OCI-LY1 (cell line): ENCODE measurements around the gene CCR9.

Source experiments
- H2AFZ ChIP-seq: fragments of 200-600 bp; sonication (generic), shearing (Covaris generic); 2 replicates; pipeline ENCODE4 v1.6.0; 2014; ENCODE audit warnings: antibody characterized with exemption, mild to moderate bottlenecking, low read length
- H3F3A ChIP-seq: fragments of 200-600 bp; sonication (generic), shearing (Covaris generic); 2 replicates; pipeline ENCODE4 v1.6.0; 2014; ENCODE audit warnings: mild to moderate bottlenecking, antibody characterized with exemption, low read length, moderate library complexity; ENCODE audit not compliant: insufficient read depth
- H3K27ac ChIP-seq: fragments of 200-600 bp; sonication (generic); 2 replicates; pipeline ENCODE4 v1.5.1; 2014; ENCODE audit warnings: low read length, mixed run types, mild to moderate bottlenecking, low read depth; ENCODE audit not compliant: poor library complexity, severe bottlenecking
- H3K27me3 ChIP-seq: fragments of 200-600 bp; sonication (generic); 2 replicates; pipeline ENCODE4 v1.6.0; 2014; ENCODE audit warnings: antibody characterized with exemption, mild to moderate bottlenecking, low read length, moderate library complexity; ENCODE audit not compliant: insufficient read depth
- H3K36me3 ChIP-seq: fragments of 200-600 bp; sonication (generic); 2 replicates; pipeline ENCODE4 v1.6.1; 2014; ENCODE audit warnings: mild to moderate bottlenecking, antibody characterized with exemption, low read length, moderate library complexity, mixed read lengths; ENCODE audit not compliant: insufficient read depth
- H3K4me1 ChIP-seq: fragments of 200-600 bp; sonication (generic); 2 replicates; pipeline ENCODE4 v1.5.1; 2014; ENCODE audit warnings: mild to moderate bottlenecking, low read length, moderate library complexity; ENCODE audit not compliant: insufficient read depth, severe bottlenecking
- H3K4me2 ChIP-seq: fragments of 200-600 bp; sonication (generic), shearing (Covaris generic); 2 replicates; pipeline ENCODE4 v1.6.1; 2014; ENCODE audit warnings: low read length
- H3K4me3 ChIP-seq: fragments of 200-600 bp; sonication (generic); 2 replicates; pipeline ENCODE4 v1.5.1; 2014; ENCODE audit warnings: low read length, low read depth, mild to moderate bottlenecking, mixed read lengths; ENCODE audit not compliant: poor library complexity, severe bottlenecking
- H3K79me2 ChIP-seq: fragments of 200-600 bp; shearing (Covaris generic); 2 replicates; pipeline ENCODE4 v1.6.1; 2016; ENCODE audit warnings: mixed run types, low read length, mixed read lengths; ENCODE audit not compliant: insufficient read depth
- H3K9ac ChIP-seq: fragments of 200-600 bp; sonication (generic), shearing (Covaris generic); 2 replicates; pipeline ENCODE4 v1.6.1; 2014; ENCODE audit warnings: mild to moderate bottlenecking, low read length, mixed read lengths
- H3K9me2 ChIP-seq: fragments of 200-600 bp; sonication (generic), shearing (Covaris generic); 2 replicates; pipeline ENCODE4 v1.6.1; 2014; ENCODE audit warnings: low read depth, mild to moderate bottlenecking, low read length, mixed read lengths
- H3K9me3 ChIP-seq: fragments of 200-600 bp; shearing (Covaris generic); 2 replicates; pipeline ENCODE4 v1.6.1; 2014; ENCODE audit warnings: low read length, mixed read lengths
- H4K20me1 ChIP-seq: fragments of 200-600 bp; sonication (generic), shearing (Covaris generic); 2 replicates; pipeline ENCODE4 v1.6.0; 2016; ENCODE audit warnings: mild to moderate bottlenecking, low read length; ENCODE audit not compliant: insufficient read depth
- EZH2 ChIP-seq: fragments of 200-600 bp; sonication (generic), shearing (Covaris generic); IDR thresholded peaks from 2 replicates; pipeline ENCODE4 v1.8.0; 2017; ENCODE audit warnings: borderline replicate concordance, mixed run types, mild to moderate bottlenecking, antibody characterized with exemption, low read length, moderate library complexity, mixed read lengths
- TF ChIP-seq, protein P1 (sequence below): fragments of 200-600 bp; sonication (generic), shearing (Covaris generic); IDR thresholded peaks from 2 replicates; pipeline ENCODE4 v1.5.1; 2017; ENCODE audit warnings: mild to moderate bottlenecking, antibody characterized with exemption, low read length, moderate library complexity, mixed read lengths

The CCR9 gene

GRCh38 chr3:45887285-45887684, 942 bp downstream of the CCR9 start:
- Histone ChIP-seq H3K9me2 (no peaks in the 10 kb centered on the region), H3K4me3 (no peak overlapping the region), H3K4me2 (no peak overlapping the region), H3K27ac (no peak overlapping the region), H4K20me1 (no peaks in the 10 kb centered on the region), H2AFZ (no peak overlapping the region), H3K9ac (no peak overlapping the region), H3K27me3 (peaks cover 8% of the 10 kb centered on the region; the same call in 1 of the 2 replicates), H3K79me2 (no peaks in the 10 kb centered on the region), H3F3A (no peaks in the 10 kb centered on the region), H3K36me3 (no peaks in the 10 kb centered on the region; the same call in 1 of the 2 replicates), H3K9me3 (no peaks in the 10 kb centered on the region), H3K4me1 (peaks cover 12% of the 10 kb centered on the region)
- no peak for TF ChIP-seq EZH2
- TF ChIP-seq, protein P1, sequence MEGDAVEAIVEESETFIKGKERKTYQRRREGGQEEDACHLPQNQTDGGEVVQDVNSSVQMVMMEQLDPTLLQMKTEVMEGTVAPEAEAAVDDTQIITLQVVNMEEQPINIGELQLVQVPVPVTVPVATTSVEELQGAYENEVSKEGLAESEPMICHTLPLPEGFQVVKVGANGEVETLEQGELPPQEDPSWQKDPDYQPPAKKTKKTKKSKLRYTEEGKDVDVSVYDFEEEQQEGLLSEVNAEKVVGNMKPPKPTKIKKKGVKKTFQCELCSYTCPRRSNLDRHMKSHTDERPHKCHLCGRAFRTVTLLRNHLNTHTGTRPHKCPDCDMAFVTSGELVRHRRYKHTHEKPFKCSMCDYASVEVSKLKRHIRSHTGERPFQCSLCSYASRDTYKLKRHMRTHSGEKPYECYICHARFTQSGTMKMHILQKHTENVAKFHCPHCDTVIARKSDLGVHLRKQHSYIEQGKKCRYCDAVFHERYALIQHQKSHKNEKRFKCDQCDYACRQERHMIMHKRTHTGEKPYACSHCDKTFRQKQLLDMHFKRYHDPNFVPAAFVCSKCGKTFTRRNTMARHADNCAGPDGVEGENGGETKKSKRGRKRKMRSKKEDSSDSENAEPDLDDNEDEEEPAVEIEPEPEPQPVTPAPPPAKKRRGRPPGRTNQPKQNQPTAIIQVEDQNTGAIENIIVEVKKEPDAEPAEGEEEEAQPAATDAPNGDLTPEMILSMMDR, result no peak

DNA sequence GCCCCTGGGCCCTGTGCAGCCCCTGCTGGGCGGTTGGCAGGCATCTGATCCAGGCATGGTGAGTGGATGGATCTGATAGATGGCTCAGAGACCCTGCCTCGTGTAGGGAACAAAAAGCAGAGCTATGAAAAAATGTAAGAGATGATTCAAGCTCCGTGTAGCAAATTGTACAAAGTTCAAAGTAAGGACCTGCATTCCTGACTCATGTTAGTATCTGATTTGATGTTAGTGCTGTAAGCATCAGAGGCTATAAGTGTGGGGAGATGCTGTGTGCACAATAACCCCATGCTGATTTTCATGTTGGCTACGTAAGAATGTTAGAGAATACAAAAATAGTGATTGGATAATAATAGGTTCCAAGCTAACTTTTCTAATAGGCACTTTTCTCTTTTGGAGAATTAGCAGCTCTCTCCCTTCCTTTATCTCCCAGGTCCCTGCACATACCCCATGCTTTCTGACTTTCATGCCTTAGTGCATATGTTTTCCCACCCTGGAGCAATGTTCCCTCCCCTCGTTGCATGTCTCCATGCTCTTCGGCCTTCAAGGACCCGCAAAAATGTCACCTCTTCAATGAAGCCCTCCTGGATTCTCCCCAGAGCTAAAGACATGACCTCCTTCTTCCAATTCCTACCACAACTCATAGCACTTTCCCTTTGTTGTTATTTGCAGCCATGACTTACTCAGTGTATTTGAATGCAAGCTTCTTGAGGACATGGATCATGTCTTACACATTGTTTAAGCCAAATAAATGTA, 1.6 kb downstream of the CCR9 start:
- no peaks in the 10 kb centered on the region for H3K79me2 ChIP-seq
- TF ChIP-seq, protein P1, result no peak
- no peak for TF ChIP-seq EZH2
- H3K4me3 ChIP-seq, result no peak overlapping the region
- H3K4me2 ChIP-seq, result no peak overlapping the region
- no peak overlapping the region for H3K27ac ChIP-seq
- H2AFZ ChIP-seq, result no peak overlapping the region
- no peak overlapping the region for H3K9ac ChIP-seq
- H3F3A ChIP-seq, result no peaks in the 10 kb centered on the region
- no peaks in the 10 kb centered on the region; the same call in 1 of the 2 replicates for H3K36me3 ChIP-seq
- peaks cover 8% of the 10 kb centered on the region; the same call in 1 of the 2 replicates for H3K27me3 ChIP-seq
- H3K9me3 ChIP-seq, result no peaks in the 10 kb centered on the region
- peaks cover 12% of the 10 kb centered on the region for H3K4me1 ChIP-seq
- no peaks in the 10 kb centered on the region for H4K20me1 ChIP-seq
- no peaks in the 10 kb centered on the region for H3K9me2 ChIP-seq

GRCh38 chr3:45889337-45889736, 3.0 kb downstream of the CCR9 start:
- Histone ChIP-seq H3K4me2 (no peak overlapping the region), H3K27me3 (no peaks in the 10 kb centered on the region; the same call in 1 of the 2 replicates), H3F3A (no peaks in the 10 kb centered on the region), H3K9me2 (no peaks in the 10 kb centered on the region), H3K27ac (no peak overlapping the region), H3K9me3 (no peaks in the 10 kb centered on the region), H3K36me3 (no peaks in the 10 kb centered on the region; the same call in 1 of the 2 replicates), H2AFZ (no peak overlapping the region), H3K4me3 (no peak overlapping the region), H3K79me2 (no peaks in the 10 kb centered on the region), H3K4me1 (peaks cover 12% of the 10 kb centered on the region), H3K9ac (no peak overlapping the region), H4K20me1 (no peaks in the 10 kb centered on the region)
- TF ChIP-seq, protein P1, result no peak
- TF ChIP-seq EZH2, result no peak
